Thyroid gland (tissue), 4 donors: ENCODE results near the gene CST1.

Experiments used
- POLR2A ChIP-seq, 2 donors: fragments of 450-650 bp; IDR thresholded peaks; one replicate each; pipeline ENCODE4 v1.6.1; 2017; ENCODE audit warnings: antibody characterized with exemption in 2 of 2, mild to moderate bottlenecking in 2 of 2, moderate library complexity in 1 of 2
- TF ChIP-seq, protein P1 (sequence below), 6 experiments: fragments of 200-600 bp in 3 of 6; fragments of 450-650 bp in 3 of 6; sonication (generic) in 3 of 6; IDR thresholded peaks; one replicate each; pipeline ENCODE4 v1.5.1; 2016 to 2019; ENCODE audit warnings: antibody characterized with exemption in 6 of 6, mild to moderate bottlenecking in 2 of 6, inconsistent platforms in 1 of 6, moderate library complexity in 1 of 6

DNA sequence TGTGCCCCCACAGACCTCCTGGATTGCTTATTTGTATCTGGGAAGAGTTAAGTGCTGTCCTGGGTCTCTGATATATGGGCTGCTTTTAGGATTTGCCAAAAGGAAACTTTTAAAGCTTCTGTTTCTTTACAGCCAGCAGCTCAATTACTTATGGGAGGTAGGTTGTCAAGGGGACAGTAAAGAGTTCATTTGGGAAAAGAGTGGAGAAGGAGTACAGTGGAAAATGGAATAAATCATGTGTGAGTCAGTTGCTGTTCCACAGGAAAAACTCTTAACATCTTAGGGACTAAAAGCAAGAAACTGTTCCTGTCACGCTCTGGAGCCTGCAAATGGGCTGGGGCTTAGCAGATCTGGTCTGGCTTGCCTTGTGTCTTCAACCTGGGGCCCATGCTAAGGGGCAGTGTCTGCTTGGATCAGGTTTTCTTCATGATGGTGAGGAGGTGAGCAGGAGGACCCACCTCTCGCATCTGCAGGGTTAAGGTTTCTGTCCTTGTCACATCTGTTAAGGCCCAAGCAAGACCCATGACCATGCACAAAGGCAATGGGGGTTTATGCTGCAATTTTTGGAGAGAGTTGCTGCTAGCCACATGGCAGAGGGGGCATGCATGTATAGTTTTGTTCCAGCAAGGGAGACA, 8.7 kb upstream of the CST1 start:
- TF ChIP-seq, protein P1, sequence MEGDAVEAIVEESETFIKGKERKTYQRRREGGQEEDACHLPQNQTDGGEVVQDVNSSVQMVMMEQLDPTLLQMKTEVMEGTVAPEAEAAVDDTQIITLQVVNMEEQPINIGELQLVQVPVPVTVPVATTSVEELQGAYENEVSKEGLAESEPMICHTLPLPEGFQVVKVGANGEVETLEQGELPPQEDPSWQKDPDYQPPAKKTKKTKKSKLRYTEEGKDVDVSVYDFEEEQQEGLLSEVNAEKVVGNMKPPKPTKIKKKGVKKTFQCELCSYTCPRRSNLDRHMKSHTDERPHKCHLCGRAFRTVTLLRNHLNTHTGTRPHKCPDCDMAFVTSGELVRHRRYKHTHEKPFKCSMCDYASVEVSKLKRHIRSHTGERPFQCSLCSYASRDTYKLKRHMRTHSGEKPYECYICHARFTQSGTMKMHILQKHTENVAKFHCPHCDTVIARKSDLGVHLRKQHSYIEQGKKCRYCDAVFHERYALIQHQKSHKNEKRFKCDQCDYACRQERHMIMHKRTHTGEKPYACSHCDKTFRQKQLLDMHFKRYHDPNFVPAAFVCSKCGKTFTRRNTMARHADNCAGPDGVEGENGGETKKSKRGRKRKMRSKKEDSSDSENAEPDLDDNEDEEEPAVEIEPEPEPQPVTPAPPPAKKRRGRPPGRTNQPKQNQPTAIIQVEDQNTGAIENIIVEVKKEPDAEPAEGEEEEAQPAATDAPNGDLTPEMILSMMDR (IDR thresholded peaks at IDR 0.05): no peak
- TF ChIP-seq POLR2A (IDR thresholded peaks at IDR 0.05): no peak
